ENCODE measurements around the gene SEPTIN7.

GRCh38 chr7:35777121-35777520 lies 23.7 kb upstream of the SEPTIN7 start:
- no peak for TF ChIP-seq CTCF (conservative IDR thresholded peaks at IDR 0.05; ENCODE audit: low read depth, low read length)
- TF ChIP-seq RAD21 (IDR thresholded peaks at IDR 0.05; ENCODE audit: low read length): no peak
